NT2/D1 (cell line): ENCODE results near the gene TBC1D19.

ENCODE experiments used
- SUZ12 ChIP-seq: IDR thresholded peaks from 2 replicates; pipeline ENCODE4 v1.6.1; 2011; ENCODE audit not compliant: insufficient read length, insufficient read depth; ENCODE audit errors: extremely low read depth
- YY1 ChIP-seq: IDR thresholded peaks from 2 replicates; pipeline ENCODE4 v1.6.1; 2011; ENCODE audit not compliant: insufficient read length, insufficient read depth

GRCh38 chr4:26611885-26612284 is 28.0 kb downstream of the TBC1D19 start:
- TF ChIP-seq YY1 (no peak), SUZ12 (no peak)
